KMS-11 (cell line): ENCODE results near the gene MTMR12.

ENCODE experiments used
- H2AFZ ChIP-seq: fragments of 200-600 bp; sonication (generic); 2 replicates; pipeline ENCODE4 v1.6.1; 2016; ENCODE audit warnings: antibody characterized with exemption, mixed run types, low read depth
- H3K27ac ChIP-seq: fragments of 200-600 bp; sonication (generic); 2 replicates; pipeline ENCODE4 v1.6.1; 2016; ENCODE audit warnings: mild to moderate bottlenecking, mixed run types
- H3K27me3 ChIP-seq: fragments of 200-600 bp; sonication (generic); 2 replicates; pipeline ENCODE4 v1.6.1; 2017; ENCODE audit warnings: mild to moderate bottlenecking, low read depth, mixed run types, moderate library complexity; ENCODE audit not compliant: insufficient read depth
- H3K36me3 ChIP-seq: fragments of 200-600 bp; sonication (generic); 2 replicates; pipeline ENCODE4 v1.6.1; 2017; ENCODE audit warnings: mild to moderate bottlenecking, mixed run types; ENCODE audit not compliant: insufficient read depth
- H3K4me1 ChIP-seq: fragments of 200-600 bp; sonication (generic); 2 replicates; pipeline ENCODE4 v1.6.1; 2016; ENCODE audit warnings: mild to moderate bottlenecking, low read depth, mixed run types; ENCODE audit not compliant: poor library complexity, severe bottlenecking
- H3K4me2 ChIP-seq: fragments of 200-600 bp; sonication (generic); 2 replicates; pipeline ENCODE4 v1.7.0; 2016; ENCODE audit warnings: mild to moderate bottlenecking, mixed run types
- H3K4me3 ChIP-seq: fragments of 200-600 bp; sonication (generic); IDR thresholded peaks from 2 replicates; pipeline ENCODE4 v1.6.1; 2017; ENCODE audit warnings: low read depth, low read length, mixed read lengths; ENCODE audit not compliant: insufficient read depth
- H3K79me2 ChIP-seq: fragments of 200-600 bp; sonication (generic); 2 replicates; pipeline ENCODE4 v1.6.1; 2016; ENCODE audit warnings: low read depth, mixed run types; ENCODE audit not compliant: insufficient read depth
- H3K9ac ChIP-seq: fragments of 200-600 bp; sonication (generic); 2 replicates; pipeline ENCODE4 v1.6.1; 2016; ENCODE audit warnings: mild to moderate bottlenecking, mixed run types
- H4K20me1 ChIP-seq: fragments of 200-600 bp; sonication (generic); 2 replicates; pipeline ENCODE4 v1.6.1; 2016; ENCODE audit warnings: mild to moderate bottlenecking, mixed run types; ENCODE audit not compliant: insufficient read depth
- CTCF ChIP-seq: fragments of 200-600 bp; sonication (generic); conservative IDR thresholded peaks from 2 replicates; pipeline ENCODE4 v1.6.1; 2017; ENCODE audit warnings: low read depth, mild to moderate bottlenecking, antibody characterized with exemption, low read length, moderate library complexity, mixed read lengths

Gene MTMR12

DNA sequence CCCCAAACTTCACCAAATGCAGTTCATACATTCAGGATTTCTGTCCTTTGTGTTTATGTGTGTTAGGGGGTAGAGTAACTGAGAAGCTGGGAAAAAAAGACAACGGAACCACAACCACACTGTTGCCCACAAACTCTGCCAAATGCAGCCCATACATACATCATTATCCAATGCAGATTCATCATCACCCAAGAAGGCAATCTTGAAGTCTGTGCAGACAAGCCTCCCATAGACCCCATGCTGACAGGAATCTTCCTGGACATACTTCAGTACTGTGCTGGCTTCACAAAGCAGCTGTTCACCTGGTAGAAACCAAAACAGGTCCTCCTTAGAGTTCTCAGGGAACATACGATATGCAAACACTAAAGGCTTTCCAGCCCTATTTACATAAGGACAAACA is 38.9 kb downstream of the MTMR12 start:
- no peak overlapping the region for H3K4me2 ChIP-seq
- H3K36me3 ChIP-seq = no peaks in the 10 kb centered on the region
- H3K4me1 ChIP-seq = peaks cover 33% of the 10 kb centered on the region

GRCh38 chr5:32272746-32273145 is 40.0 kb downstream of the MTMR12 start:
- Histone ChIP-seq H3K36me3 (0 out of 2 replicates have a peak, but pooled peaks cover 3% of the 10 kb centered on the region), H3K79me2 (0 out of 2 replicates have a peak, but pooled peaks cover 6% of the 10 kb centered on the region), H4K20me1 (no peaks in the 10 kb centered on the region), H3K4me3 (no peak overlapping the region), H3K4me1 (peaks cover 22% of the 10 kb centered on the region), H3K27ac (no peak overlapping the region), H3K4me2 (no peak overlapping the region), H3K9ac (no peak overlapping the region), H2AFZ (no peak overlapping the region), H3K27me3 (no peaks in the 10 kb centered on the region)
- TF ChIP-seq CTCF = no peak

More for the DNA sequence above, 38.9 kb downstream of the MTMR12 start:
- H3K9ac ChIP-seq = no peak overlapping the region
- no peak overlapping the region for H2AFZ ChIP-seq
- peaks cover 12% of the 10 kb centered on the region; the same call in 1 of the 2 replicates for H3K79me2 ChIP-seq
- H4K20me1 ChIP-seq = no peaks in the 10 kb centered on the region
- TF ChIP-seq CTCF = no peak
- no peak overlapping the region for H3K4me3 ChIP-seq
- H3K27me3 ChIP-seq = no peaks in the 10 kb centered on the region
- no peak overlapping the region for H3K27ac ChIP-seq

- Histone ChIP-seq H3K27me3 (no peaks in the 10 kb centered on the region), H2AFZ (no peak overlapping the region), H3K9ac (no peak overlapping the region), H4K20me1 (no peaks in the 10 kb centered on the region), H3K4me1 (peaks cover 4% of the 10 kb centered on the region), H3K4me3 (no peak overlapping the region), H3K27ac (no peak overlapping the region), H3K4me2 (no peak overlapping the region), H3K36me3 (peaks cover 5% of the 10 kb centered on the region; the same call in 1 of the 2 replicates), H3K79me2 (no peaks in the 10 kb centered on the region)
- TF ChIP-seq CTCF = no peak
Observed at GRCh38 chr5:32270946-32271345, 41.8 kb downstream of the MTMR12 start.

- H3K4me1 ChIP-seq = no peaks in the 10 kb centered on the region
- no peak overlapping the region for H3K27ac ChIP-seq
- H3K9ac ChIP-seq = no peak overlapping the region
- H3K4me3 ChIP-seq = no peak overlapping the region
- no peak overlapping the region for H3K4me2 ChIP-seq
- no peaks in the 10 kb centered on the region for H3K79me2 ChIP-seq
- TF ChIP-seq CTCF = no peak
- no peak overlapping the region for H2AFZ ChIP-seq
- H3K27me3 ChIP-seq = no peaks in the 10 kb centered on the region
- H3K36me3 ChIP-seq = peaks cover 5% of the 10 kb centered on the region; the same call in 1 of the 2 replicates
- H4K20me1 ChIP-seq = no peaks in the 10 kb centered on the region
Observed at GRCh38 chr5:32270178-32270577, 42.6 kb downstream of the MTMR12 start.
